SK-N-SH (cell line): ENCODE results near the gene RCSD1.

Experiments
- CTCF ChIP-seq: fragments of 200-600 bp; sonication (generic); IDR thresholded peaks from 2 replicates; pipeline ENCODE4 v1.6.1; 2017; ENCODE audit warnings: antibody characterized with exemption, mild to moderate bottlenecking, moderate library complexity
- ELF1 ChIP-seq: IDR thresholded peaks from 2 replicates; pipeline ENCODE4 v1.4.0; 2012
- EP300 ChIP-seq, 2 experiments: IDR thresholded peaks; 2 replicates each; pipeline versions ENCODE4 v1.4.0 to v1.6.1; 2012; ENCODE audit warnings: borderline replicate concordance in 1 of 2, low read depth in 1 of 2, low read length in 1 of 2
- EZH2phosphoT487 ChIP-seq: fragments of 200-600 bp; sonication (generic); IDR thresholded peaks from 2 replicates; pipeline ENCODE4 v1.6.1; 2017; ENCODE audit warnings: low read depth, mixed run types, mild to moderate bottlenecking, antibody characterized with exemption, moderate library complexity, borderline replicate concordance
- GATA2 ChIP-seq: sonication (generic); formaldehyde crosslinking; IDR thresholded peaks from 2 replicates; pipeline ENCODE4 v1.5.0; 2020; ENCODE audit warnings: mild to moderate bottlenecking, missing genetic modification reagents
- MAX ChIP-seq: IDR thresholded peaks from 2 replicates; pipeline ENCODE4 v1.4.0; 2012; ENCODE audit warnings: low read depth
- NFIC ChIP-seq: IDR thresholded peaks from 2 replicates; pipeline ENCODE4 v1.4.0; 2012; ENCODE audit warnings: borderline replicate concordance
- PBX3 ChIP-seq: IDR thresholded peaks from 2 replicates; pipeline ENCODE4; 2012
- POLR2AphosphoS5 ChIP-seq: IDR thresholded peaks from 2 replicates; pipeline ENCODE4 v1.6.1; 2012; ENCODE audit warnings: low read depth, low read length
- RCOR1 ChIP-seq: fragments of 150-350 bp; IDR thresholded peaks from 2 replicates; pipeline ENCODE4 v1.6.1; 2017; ENCODE audit warnings: antibody characterized with exemption, low read length
- SMC3 ChIP-seq: IDR thresholded peaks from 2 replicates; pipeline ENCODE4 v1.6.1; 2012; ENCODE audit warnings: low read depth, low read length, improper control_type of control experiment
- TCF12 ChIP-seq: IDR thresholded peaks from 2 replicates; pipeline ENCODE4 v1.4.0; 2012
- USF2 ChIP-seq: fragments of 150-350 bp; IDR thresholded peaks from 2 replicates; pipeline ENCODE4 v1.6.1; 2017; ENCODE audit warnings: antibody characterized with exemption, low read length, low read depth, borderline replicate concordance
- YY1 ChIP-seq: IDR thresholded peaks from 2 replicates; pipeline ENCODE4 v1.4.0; 2012; ENCODE audit warnings: low read depth, mild to moderate bottlenecking

- no peak for TF ChIP-seq EP300 (IDR thresholded peaks at IDR 0.05; ENCODE audit: borderline replicate concordance in 1 of 2, low read depth in 1 of 2, low read length in 1 of 2)
- TF ChIP-seq GATA2 (CRISPR knock-in tag), result no peak
- no peak for TF ChIP-seq CTCF
- no peak for TF ChIP-seq ELF1
- no peak for TF ChIP-seq NFIC
- TF ChIP-seq EZH2phosphoT487, result no peak
- TF ChIP-seq RCOR1, result no peak
- no peak for TF ChIP-seq MAX
- TF ChIP-seq POLR2AphosphoS5, result no peak
- TF ChIP-seq SMC3, result no peak
- TF ChIP-seq USF2, result no peak
- no peak for TF ChIP-seq PBX3
- no peak for TF ChIP-seq TCF12
- no peak for TF ChIP-seq YY1
Measured at GRCh38 chr1:167667536-167667935, 37.5 kb downstream of the RCSD1 start.
